ENCODE results near the gene TMEM270.

GRCh38 chr7:73909996-73910395 is 49.0 kb downstream of the TMEM270 start:
- no peak for TF ChIP-seq NR3C1 (IDR thresholded peaks at IDR 0.05)
- no peak for TF ChIP-seq CTCF (IDR thresholded peaks at IDR 0.05)
- no peak for TF ChIP-seq SMC3 (IDR thresholded peaks at IDR 0.05)
- TF ChIP-seq POLR2AphosphoS2 (conservative IDR thresholded peaks at IDR 0.05; ENCODE audit: low read length) = no peak
- no peak for TF ChIP-seq BHLHE40 (IDR thresholded peaks at IDR 0.05; ENCODE audit: low read depth, low read length)
- no peak for TF ChIP-seq MAX (IDR thresholded peaks at IDR 0.05)
- TF ChIP-seq HES2 (IDR thresholded peaks at IDR 0.05) = no peak
- TF ChIP-seq RARB (CRISPR knock-in tag; IDR thresholded peaks at IDR 0.05) = no peak
- TF ChIP-seq RAD21 (conservative IDR thresholded peaks at IDR 0.05 in 1 of 2, IDR thresholded peaks at IDR 0.05 in 1 of 2) = no peak
- no peak for TF ChIP-seq ESRRA (IDR thresholded peaks at IDR 0.05; ENCODE audit: borderline replicate concordance, low read length)
- no peak for TF ChIP-seq USF2 (IDR thresholded peaks at IDR 0.05)
